SK-N-DZ (cell line): ENCODE measurements around the gene ABI3.
"Not testable (repeated sequence)": the region's sequence is repeated elsewhere in the genome, so short reads cannot be mapped to it uniquely, and the experiment has no call there.

ENCODE experiments used
- DNase-seq: peaks from one replicate; pipeline ENCODE4 v3.0.0-alpha.2; 2015; ENCODE audit warnings: low spot score

ABI3 gene

GRCh38 chr17:49249890-49250522 lies 39.5 kb downstream of the ABI3 start:
- DNase-seq = no peak

GRCh38 chr17:49252148-49252695 lies 41.7 kb downstream of the ABI3 start:
- DNase-seq = no peak

- no peak for DNase-seq
Observed at GRCh38 chr17:49254066-49254465, 43.6 kb downstream of the ABI3 start.

- no peak for DNase-seq
Observed at GRCh38 chr17:49255125-49255524, 44.6 kb downstream of the ABI3 start.

- no peak for DNase-seq
Observed at GRCh38 chr17:49258394-49258793, 47.9 kb downstream of the ABI3 start.

DNA sequence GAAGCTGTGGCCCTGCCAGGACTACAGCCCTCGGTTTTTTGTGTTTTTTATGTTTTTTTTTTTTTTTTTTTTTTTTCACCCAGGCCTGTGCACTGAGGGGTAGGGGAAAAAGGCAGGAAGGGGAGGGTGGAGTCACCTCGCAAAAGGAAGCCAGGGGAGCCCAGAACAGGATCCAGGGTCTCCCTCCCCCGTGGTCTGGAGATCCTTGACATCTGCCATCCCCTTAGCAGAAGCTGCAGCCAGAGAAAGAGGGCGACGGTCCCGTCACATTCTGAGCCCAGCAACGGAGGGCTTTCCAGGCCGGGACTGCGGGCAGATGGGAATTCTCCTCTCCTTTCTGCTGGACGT lies 49.1 kb downstream of the ABI3 start:
- DNase-seq = no peak

- no peak for DNase-seq
Observed at GRCh38 chr17:49260011-49260816, 49.7 kb downstream of the ABI3 start.

- no peak for DNase-seq
Observed at GRCh38 chr17:49260817-49261291, 50.3 kb downstream of the ABI3 start.

- not testable (repeated sequence) for DNase-seq
Observed at GRCh38 chr17:49261540-49261939, 51.0 kb downstream of the ABI3 start.

- DNase-seq = no peak
Observed at GRCh38 chr17:49266233-49266632, 55.7 kb downstream of the ABI3 start.

- DNase-seq = no peak
Observed at GRCh38 chr17:49267912-49268311, 57.4 kb downstream of the ABI3 start.

- DNase-seq = no peak
Observed at GRCh38 chr17:49269356-49269755, 58.8 kb downstream of the ABI3 start.
